Activated effector memory CD4-positive, alpha-beta T cell treated with Interleukin-2 at 50 U/mL for 16 hours (primary cell): ENCODE results near the gene PDZD8.
"Not testable (repeated sequence)": the region's sequence is repeated elsewhere in the genome, so short reads cannot be mapped to it uniquely, and the experiment has no call there.

Experiments used
- DNase-seq: peaks from one replicate; pipeline ENCODE4 v3.0.0-alpha.2; 2020

The PDZD8 gene

GRCh38 chr10:117342641-117343040 lies 32.6 kb downstream of the PDZD8 start:
- DNase-seq = no peak

- DNase-seq = no peak
Measured at GRCh38 chr10:117341061-117341460, 34.2 kb downstream of the PDZD8 start.

- no peak for DNase-seq
Measured at GRCh38 chr10:117339979-117340378, 35.3 kb downstream of the PDZD8 start.

GRCh38 chr10:117339578-117339977 lies 35.7 kb downstream of the PDZD8 start:
- DNase-seq = no peak

- DNase-seq = no peak
Measured at GRCh38 chr10:117334926-117335325, 40.3 kb downstream of the PDZD8 start.

GRCh38 chr10:117334066-117334465 lies 41.2 kb downstream of the PDZD8 start:
- no peak for DNase-seq

- no peak for DNase-seq
Measured at GRCh38 chr10:117327262-117327661, 48.0 kb downstream of the PDZD8 start.

- DNase-seq = no peak
Measured at GRCh38 chr10:117324367-117324766, 50.9 kb downstream of the PDZD8 start.

- DNase-seq = no peak
Measured at GRCh38 chr10:117322260-117322659, 53.0 kb downstream of the PDZD8 start.

- no peak for DNase-seq
Measured at GRCh38 chr10:117320050-117320665, 55.1 kb downstream of the PDZD8 start.

GRCh38 chr10:117318909-117319308 lies 56.3 kb downstream of the PDZD8 start:
- no peak for DNase-seq

GRCh38 chr10:117316701-117317100 lies 58.5 kb downstream of the PDZD8 start:
- DNase-seq = no peak

- no peak for DNase-seq
Measured at GRCh38 chr10:117313641-117314040, 61.6 kb downstream of the PDZD8 start.

- no peak for DNase-seq
Measured at GRCh38 chr10:117312430-117312829, 62.8 kb downstream of the PDZD8 start.

GRCh38 chr10:117311261-117311660 lies 64.0 kb downstream of the PDZD8 start:
- DNase-seq = no peak

GRCh38 chr10:117306674-117307073 lies 68.6 kb downstream of the PDZD8 start:
- no peak for DNase-seq

GRCh38 chr10:117303451-117303850 lies 71.8 kb downstream of the PDZD8 start:
- not testable (repeated sequence) for DNase-seq

- no peak for DNase-seq
Measured at GRCh38 chr10:117300671-117301070, 74.6 kb downstream of the PDZD8 start.

- DNase-seq = no peak
Measured at GRCh38 chr10:117299435-117299834, 75.8 kb downstream of the PDZD8 start.

GRCh38 chr10:117298219-117298618 lies 77.0 kb downstream of the PDZD8 start:
- DNase-seq = no peak

GRCh38 chr10:117294735-117295134 lies 80.5 kb downstream of the PDZD8 start:
- DNase-seq = no peak

GRCh38 chr10:117294039-117294645 lies 81.1 kb downstream of the PDZD8 start:
- no peak for DNase-seq

GRCh38 chr10:117290872-117291271 lies 84.4 kb downstream of the PDZD8 start:
- not testable (repeated sequence) for DNase-seq

GRCh38 chr10:117284716-117285494 lies 90.3 kb downstream of the PDZD8 start:
- no peak for DNase-seq
